ENCODE data around the gene RBMS3.

The RBMS3 gene

GRCh38 chr3:29590461-29590860 lies 309.6 kb downstream of the RBMS3 start:
- no peak for FAIRE-seq

- no peak for FAIRE-seq
These were observed 310.7 kb downstream of the RBMS3 start for GRCh38 chr3:29591579-29591978.

- no peak for FAIRE-seq
These were observed 312.9 kb downstream of the RBMS3 start for GRCh38 chr3:29593802-29594201.

- FAIRE-seq = no peak
These were observed 313.4 kb downstream of the RBMS3 start for GRCh38 chr3:29594261-29594660.

GRCh38 chr3:29597376-29598008 lies 316.6 kb downstream of the RBMS3 start:
- FAIRE-seq = peak; percentile 27

- no peak for FAIRE-seq
These were observed 321.2 kb downstream of the RBMS3 start for GRCh38 chr3:29601861-29602585.

- FAIRE-seq = no peak
These were observed 325.0 kb downstream of the RBMS3 start for GRCh38 chr3:29605845-29606244.

- no peak for FAIRE-seq
These were observed 325.5 kb downstream of the RBMS3 start for GRCh38 chr3:29606416-29606815.

- FAIRE-seq = no peak
These were observed 327.8 kb downstream of the RBMS3 start for GRCh38 chr3:29608414-29609327.

GRCh38 chr3:29609328-29609811 lies 328.5 kb downstream of the RBMS3 start:
- no peak for FAIRE-seq

- FAIRE-seq = no peak
These were observed 329.9 kb downstream of the RBMS3 start for GRCh38 chr3:29610781-29611180.

- no peak for FAIRE-seq
These were observed 330.4 kb downstream of the RBMS3 start for GRCh38 chr3:29611252-29611651.

GRCh38 chr3:29612536-29612935 lies 331.7 kb downstream of the RBMS3 start:
- FAIRE-seq = no peak

- FAIRE-seq = no peak
These were observed 334.1 kb downstream of the RBMS3 start for GRCh38 chr3:29614954-29615353.

GRCh38 chr3:29618395-29619282 lies 337.8 kb downstream of the RBMS3 start:
- FAIRE-seq = no peak

- FAIRE-seq = no peak
These were observed 338.8 kb downstream of the RBMS3 start for GRCh38 chr3:29619676-29620075.

- FAIRE-seq = no peak
These were observed 346.6 kb downstream of the RBMS3 start for GRCh38 chr3:29627136-29628117.

GRCh38 chr3:29628795-29629194 lies 347.9 kb downstream of the RBMS3 start:
- FAIRE-seq = no peak

- no peak for FAIRE-seq
These were observed 355.0 kb downstream of the RBMS3 start for GRCh38 chr3:29635888-29636287.

GRCh38 chr3:29637068-29637467 lies 356.2 kb downstream of the RBMS3 start:
- FAIRE-seq = no peak

Measured in G401.6 (cell line).